ENCODE measurements around the gene WEE2. TPM values are rescaled to one million over a fixed set of nuclear protein-coding genes. Genes with fewer than 3 reads are reported as not detected.
A peak's percentile ranks its signal among the peaks of the same experiment; 100 is the strongest.

Gene WEE2
- total and polyA plus RNA-seq, 9 of the 15 experiments (the other 6 are each of a cell fraction or from before 2014, with no cell fraction given): not detected

GRCh38 chr7:141664450-141664849, 43.7 kb upstream of the WEE2 start (continued):
- no peak for TF ChIP-seq ZNF764 (CRISPR knock-in tag; IDR thresholded peaks at IDR 0.05; ENCODE audit: low read depth)

GRCh38 chr7:141665208-141666035, 42.7 kb upstream of the WEE2 start:
- ATAC-seq (peak; percentile 38), DNase-seq (ENCODE audit: extremely low read depth in 1 of 4, low spot score in 3 of 4) (peak in 2 of 4 experiments; percentile 31 to 40), FAIRE-seq (no peak)
- peak overlapping the region in 1 of 2 experiments; percentile 12; a peak in 1 of 4 replicates for H3K9ac ChIP-seq (ENCODE audit: insufficient read depth in 1 of 2, low read depth in 2 of 2, low read length in 2 of 2)
- POLR2A ChIA-PET: no interaction called here
- no peak overlapping the region for H3K4me3 ChIP-seq
- H3K9me3 ChIP-seq (replicated peaks; ENCODE audit: control insufficient read depth, insufficient read depth, low read depth, low read length): no peaks in the 10 kb centered on the region
- no TSS peak for BruUV-seq (replicated peaks)
- CTCF ChIA-PET (ENCODE audit: low intra/inter-chr PET ratio): no interaction called here
- H3K27me3 ChIP-seq (ENCODE audit: control insufficient read depth in 2 of 2, insufficient read depth in 2 of 2, low read length in 2 of 2): peaks cover 7 to 13% of the 10 kb centered on the region in 2 experiments; a peak in 4 of 5 replicates
- no peaks in the 10 kb centered on the region for H3K79me2 ChIP-seq (ENCODE audit: control insufficient read depth, insufficient read depth, low read length)
- in situ Hi-C loops (cut with MboI) (no loop called here), intact Hi-C loops (cut with micrococcal nuclease) (no loop called here)
- no peaks in the 10 kb centered on the region for H3K9me1 ChIP-seq (ENCODE audit: control insufficient read depth, insufficient read depth, low read length)
- no peak overlapping the region for H3K27ac ChIP-seq (ENCODE audit: extremely low read depth, low read depth, low read length)
- H4K20me1 ChIP-seq (replicated peaks; ENCODE audit: control insufficient read depth, insufficient read depth, low read length): no peaks in the 10 kb centered on the region
- H2AFZ ChIP-seq (ENCODE audit: low read depth, low read length): peak overlapping the region; percentile 25; the same call in 1 of the 2 replicates
- H3K36me3 ChIP-seq (ENCODE audit: control insufficient read depth, insufficient read depth, low read length): no peaks in the 10 kb centered on the region; the same call in 2 of the 3 replicates
- no peak overlapping the region for H3K4me2 ChIP-seq (ENCODE audit: insufficient read depth, low read length)
- peaks cover 4 to 15% of the 10 kb centered on the region in 2 experiments; a peak in 3 of 5 replicates for H3K4me1 ChIP-seq (replicated peaks in 1 of 2; ENCODE audit: control insufficient read depth in 2 of 2, insufficient read depth in 2 of 2, low read length in 2 of 2)
- 19% methylated on average over 18 of the region's 18 CpGs for WGBS (ENCODE audit: insufficient coverage, low coverage, missing lambda C conversion rate)
- TF ChIP-seq PRDM10 (IDR thresholded peaks at IDR 0.05; ENCODE audit: partially characterized antibody) (peak; percentile 82), ATF6 (CRISPR knock-in tag; IDR thresholded peaks at IDR 0.05) (no peak), EGR1 (conservative IDR thresholded peaks at IDR 0.05) (peak; percentile 34; the same call in 1 of the 2 replicates), PHB (CRISPR knock-in tag; IDR thresholded peaks at IDR 0.05) (no peak), ZNF217 (CRISPR knock-in tag; IDR thresholded peaks at IDR 0.05) (no peak), BRCA1 (IDR thresholded peaks at IDR 0.05) (no peak), BRCA1 (CRISPR knock-in tag; IDR thresholded peaks at IDR 0.05) (no peak), PURB (CRISPR knock-in tag; IDR thresholded peaks at IDR 0.05; ENCODE audit: low read depth) (no peak), CBFA2T2 (conservative IDR thresholded peaks at IDR 0.05) (peak; percentile 27; the same call in 1 of the 2 replicates), MTF1 (CRISPR knock-in tag; IDR thresholded peaks at IDR 0.05; ENCODE audit: borderline replicate concordance) (no peak), PML (IDR thresholded peaks at IDR 0.05; ENCODE audit: low read length) (no peak), ESRRA (IDR thresholded peaks at IDR 0.05; ENCODE audit: borderline replicate concordance, low read depth) (0 out of 2 replicates have a peak, but pooled peaks have one; percentile 16)

Data from K562 (cell line).